Astrocyte of the hippocampus (primary cell): ENCODE data around the gene PCTP.

ENCODE experiments used
- DNase-seq: peaks from one replicate; pipeline ENCODE4 v3.0.0; 2011; ENCODE audit warnings: low read depth, low spot score

PCTP gene

DNA sequence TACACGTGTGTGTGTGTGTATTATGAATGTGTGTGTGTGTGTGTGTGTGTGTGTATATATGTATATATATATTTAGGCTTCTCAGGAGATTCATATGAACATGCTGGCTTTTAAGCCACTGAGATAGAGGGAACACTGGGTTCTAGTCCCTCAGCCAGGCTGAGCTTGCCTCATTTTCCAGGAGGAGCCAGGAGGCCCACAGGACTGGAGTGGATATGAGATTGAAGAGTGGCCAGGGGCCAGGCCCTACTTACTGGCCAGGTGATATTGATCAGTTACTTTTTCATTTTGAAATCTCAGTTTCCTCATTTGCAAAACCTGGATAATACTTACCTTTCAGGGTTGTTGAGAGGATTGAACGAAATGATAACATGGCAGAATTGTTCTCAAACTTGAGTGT is 5.8 kb downstream of the PCTP start:
- no peak for DNase-seq

DNA sequence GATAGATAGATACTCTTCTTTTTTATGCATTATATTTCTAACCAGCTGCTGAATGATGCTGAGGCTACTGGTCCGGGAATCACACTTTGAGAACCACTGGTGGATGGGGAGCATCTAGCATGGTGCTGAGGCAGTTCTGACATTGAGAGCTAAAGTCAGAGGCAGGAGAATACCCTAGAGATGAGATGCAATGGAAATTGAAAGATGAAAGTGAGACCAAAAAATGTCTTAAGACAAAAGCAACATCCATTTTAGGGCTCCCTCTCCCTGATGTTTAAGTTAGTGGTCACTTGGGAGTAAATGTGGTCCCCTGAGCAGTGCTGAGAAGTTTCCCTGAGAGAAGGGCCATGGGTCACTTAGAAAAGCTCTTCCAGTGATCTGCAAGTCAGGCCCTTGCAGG is 6.8 kb downstream of the PCTP start:
- no peak for DNase-seq

DNA sequence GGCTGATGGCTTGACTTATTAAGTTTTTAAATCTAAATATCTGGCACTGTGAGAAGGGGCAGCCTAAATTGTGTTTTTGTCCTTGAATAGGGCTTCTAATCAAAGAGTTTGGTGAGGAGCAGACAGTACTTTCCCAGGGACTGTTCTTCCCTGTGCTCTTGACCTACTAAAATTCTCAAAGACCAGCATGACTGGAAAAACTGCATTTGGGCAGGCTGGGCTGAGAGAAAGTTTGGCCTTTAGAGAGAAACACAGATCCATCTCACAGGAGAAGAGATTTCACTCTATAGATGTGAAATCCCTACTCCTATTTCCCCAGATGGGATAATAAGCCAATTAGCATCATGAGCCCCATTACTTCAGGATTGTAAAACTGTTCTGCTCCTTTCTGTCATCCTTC is 7.3 kb downstream of the PCTP start:
- no peak for DNase-seq

DNA sequence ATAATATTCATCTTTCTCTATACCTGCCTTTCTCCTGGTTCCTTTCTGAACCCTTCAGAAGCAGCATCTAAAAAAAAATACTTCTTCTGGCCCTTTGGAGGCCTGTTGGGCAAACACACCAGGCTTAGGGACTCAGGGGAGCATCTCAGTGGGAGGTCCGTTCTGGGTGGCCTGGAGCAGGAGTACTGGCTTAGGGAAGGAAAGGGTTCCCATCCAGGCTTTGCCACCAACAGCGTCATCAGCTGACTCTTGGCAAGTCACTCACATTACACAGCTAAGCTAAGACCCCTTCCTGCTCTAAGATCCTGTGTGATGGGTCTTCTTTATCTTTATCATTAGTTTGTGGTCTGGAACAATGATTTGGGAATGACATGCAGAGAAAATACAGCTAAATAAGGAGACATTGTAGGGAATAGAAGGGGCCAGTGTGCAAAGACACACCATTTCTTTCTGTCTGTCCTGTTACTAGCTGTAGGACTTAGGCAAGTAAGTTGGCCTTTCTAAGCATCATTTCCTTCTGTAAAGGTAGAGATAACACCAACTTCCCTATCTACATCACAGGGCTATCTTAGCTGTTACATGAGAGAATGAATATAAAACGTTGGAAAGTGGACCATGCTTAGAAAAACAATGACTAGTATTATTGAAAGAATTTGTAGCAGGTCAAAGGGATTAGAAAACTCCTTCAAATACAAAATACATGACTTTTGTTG is 9.9 kb downstream of the PCTP start:
- DNase-seq = no peak

DNA sequence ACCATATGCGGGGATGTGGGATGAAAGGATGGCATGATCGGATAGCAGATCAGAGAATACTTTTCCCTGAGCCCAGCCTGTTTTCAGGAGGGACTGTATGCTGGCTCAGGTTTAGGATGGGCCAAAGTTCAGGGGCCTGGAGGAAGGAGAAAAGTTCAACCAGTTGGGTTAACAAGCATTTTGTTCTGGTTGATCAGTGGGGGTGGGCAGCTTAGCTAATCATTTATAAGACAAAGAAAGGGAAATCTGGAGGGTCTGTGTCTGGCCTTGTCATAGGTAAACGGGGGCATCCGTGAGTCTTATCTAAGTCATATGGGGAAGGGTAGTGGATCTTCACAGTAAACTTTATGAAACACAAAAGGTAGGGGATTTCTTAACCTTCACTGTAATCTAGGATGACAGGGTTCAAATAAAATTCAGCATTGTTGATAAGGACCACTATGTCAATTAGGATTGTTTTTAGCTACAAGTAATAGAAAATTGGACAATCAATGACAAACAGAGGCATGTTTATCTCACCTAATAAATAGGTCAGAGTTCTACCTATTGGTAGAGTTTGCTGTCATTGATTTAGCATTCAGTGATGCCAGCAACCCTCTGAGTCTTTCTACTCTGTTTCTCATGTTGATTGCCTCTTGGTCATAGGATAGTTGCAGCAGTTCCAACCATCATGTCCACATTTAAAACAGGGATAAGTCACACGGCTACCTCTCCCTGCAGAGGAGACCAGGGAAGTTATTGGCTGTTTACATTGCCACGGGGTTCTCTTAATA is 11.4 kb downstream of the PCTP start:
- DNase-seq = no peak

DNA sequence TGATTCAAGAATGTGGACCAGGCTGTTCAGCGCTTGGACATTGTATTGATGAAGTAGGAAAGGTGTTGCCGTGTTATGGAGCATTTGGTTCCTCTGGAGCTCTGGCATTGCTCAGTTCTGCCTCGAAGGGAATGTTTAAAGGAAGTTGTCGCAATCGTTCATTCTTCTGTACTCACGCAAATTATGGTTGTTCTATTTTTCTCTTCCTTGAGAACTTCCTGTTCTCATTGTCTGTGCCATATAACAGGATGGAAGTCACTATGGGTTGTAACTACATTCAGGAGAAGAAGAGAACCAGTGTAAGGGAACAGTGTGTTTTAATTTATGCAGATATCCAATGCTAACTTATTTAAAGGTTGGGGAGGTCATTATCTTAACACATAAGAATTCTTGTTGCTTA is 13.0 kb downstream of the PCTP start:
- DNase-seq = no peak

DNA sequence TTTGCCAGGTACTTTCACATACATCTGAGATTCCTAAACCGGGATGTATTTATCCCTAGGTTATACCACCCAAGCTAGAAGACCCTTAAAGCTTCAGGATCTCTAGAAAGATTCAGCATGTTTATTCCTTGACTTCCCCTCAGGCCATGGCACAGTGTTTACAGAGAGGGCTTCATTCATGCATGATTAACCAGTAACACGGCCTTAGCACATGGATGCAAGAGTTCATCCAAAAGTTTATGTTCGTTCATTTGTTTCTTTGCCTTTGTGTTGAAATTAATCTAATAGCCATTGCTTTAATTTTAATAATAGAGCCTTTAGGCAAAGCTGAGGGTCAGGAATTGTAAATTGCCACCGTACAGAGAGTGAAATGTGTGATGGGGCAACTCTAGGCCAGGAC is 13.8 kb downstream of the PCTP start:
- DNase-seq = no peak

DNA sequence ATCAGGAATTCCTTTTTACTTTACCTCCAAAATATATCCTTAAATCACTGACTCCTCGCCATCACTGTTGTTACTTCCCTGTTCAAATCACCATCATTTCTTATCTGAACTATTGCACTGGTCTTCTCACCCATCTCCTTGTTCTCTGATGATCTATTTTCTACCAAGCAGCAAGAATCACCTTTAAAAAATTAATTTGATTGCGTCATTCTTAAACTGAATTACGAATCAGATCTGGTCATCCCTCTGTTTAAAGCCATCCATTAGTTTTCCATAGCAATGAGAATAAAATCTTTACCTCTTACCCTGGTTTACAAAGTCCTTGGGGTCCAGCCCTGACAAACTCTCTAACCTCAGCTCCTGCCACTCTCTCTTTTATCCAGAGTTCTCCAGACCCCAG is 14.6 kb downstream of the PCTP start:
- DNase-seq = no peak

DNA sequence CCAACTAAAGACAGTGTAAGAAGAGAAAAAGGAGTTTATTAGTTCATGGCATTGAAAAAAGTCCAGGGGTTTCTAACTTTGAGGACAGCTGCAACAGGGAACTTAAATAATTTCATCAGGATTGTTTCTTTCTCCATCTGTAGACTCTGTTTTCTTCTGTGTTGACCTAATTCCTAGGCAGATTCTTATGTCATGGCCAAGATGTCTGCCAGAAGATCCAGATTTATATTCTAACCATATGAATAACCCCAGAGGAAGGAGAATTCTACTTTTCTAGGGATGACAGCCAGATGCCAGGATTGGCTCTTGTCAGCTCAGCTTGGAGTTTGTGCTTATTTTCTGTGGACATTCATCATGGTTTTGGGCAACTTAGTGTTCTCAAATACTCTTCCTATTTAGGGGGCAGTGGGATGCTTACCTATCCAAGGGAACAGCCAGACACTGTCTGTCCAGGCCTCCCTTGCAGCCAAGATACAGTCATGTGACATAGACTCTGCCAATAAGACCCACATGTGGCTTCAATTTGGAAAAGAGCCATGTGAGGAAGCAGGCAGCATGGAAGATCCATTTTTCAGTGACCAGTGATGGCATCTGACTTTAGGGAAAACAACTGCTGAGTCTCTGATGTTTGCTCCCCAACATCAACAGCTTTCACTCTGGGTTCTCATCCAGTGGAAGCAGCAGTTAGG is 18.2 kb downstream of the PCTP start:
- DNase-seq = no peak

DNA sequence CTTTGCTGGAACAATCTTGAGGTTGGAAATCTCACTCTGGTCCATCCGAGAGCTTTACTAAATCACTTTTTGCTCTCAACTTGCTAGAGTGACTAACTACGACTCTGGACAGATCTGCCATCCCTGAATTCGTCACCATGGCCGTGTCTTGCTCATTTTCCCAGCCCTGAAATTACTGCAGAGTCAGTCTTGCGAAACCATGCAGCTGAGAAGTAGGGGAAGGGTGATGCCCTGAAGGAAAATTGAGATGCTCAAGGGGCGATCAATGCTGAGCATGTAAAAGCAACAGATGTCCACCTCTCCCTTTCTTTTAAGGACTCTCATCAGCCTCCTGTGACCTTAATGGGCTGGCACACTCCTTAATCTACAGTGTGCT is 18.8 kb downstream of the PCTP start:
- DNase-seq = peak; percentile 8

DNA sequence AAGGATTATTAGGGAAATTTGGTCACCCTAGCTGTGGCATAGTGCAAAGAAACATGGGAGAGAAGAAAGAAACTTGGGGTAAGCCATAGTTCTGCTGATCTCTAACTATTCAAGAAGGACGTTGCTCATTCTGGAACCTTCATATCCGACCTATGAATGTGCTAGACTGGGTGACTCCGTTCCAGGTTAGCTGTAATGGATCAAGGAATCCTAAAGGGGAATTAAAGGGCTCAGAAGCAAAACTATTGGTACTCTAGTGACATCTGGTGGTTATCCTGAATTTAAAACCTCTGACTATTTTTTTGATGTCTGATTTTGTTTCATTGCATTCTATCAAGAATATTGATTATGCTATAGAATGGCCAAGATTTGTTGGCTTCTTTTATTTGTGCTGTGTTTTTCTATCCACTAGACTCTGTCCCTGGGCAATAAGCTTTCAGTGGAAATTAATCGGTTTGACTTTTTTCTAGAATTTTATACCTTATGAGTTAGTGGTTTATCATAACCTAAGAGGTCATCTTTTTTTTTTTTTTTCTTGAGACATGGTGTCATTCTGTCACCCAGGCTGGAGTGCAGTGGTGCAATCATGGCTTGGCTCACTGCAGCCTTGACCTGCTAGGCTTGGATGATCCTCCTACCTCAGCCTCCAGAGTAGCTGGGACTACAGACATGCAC is 19.5 kb downstream of the PCTP start:
- DNase-seq = peak; percentile 59

DNA sequence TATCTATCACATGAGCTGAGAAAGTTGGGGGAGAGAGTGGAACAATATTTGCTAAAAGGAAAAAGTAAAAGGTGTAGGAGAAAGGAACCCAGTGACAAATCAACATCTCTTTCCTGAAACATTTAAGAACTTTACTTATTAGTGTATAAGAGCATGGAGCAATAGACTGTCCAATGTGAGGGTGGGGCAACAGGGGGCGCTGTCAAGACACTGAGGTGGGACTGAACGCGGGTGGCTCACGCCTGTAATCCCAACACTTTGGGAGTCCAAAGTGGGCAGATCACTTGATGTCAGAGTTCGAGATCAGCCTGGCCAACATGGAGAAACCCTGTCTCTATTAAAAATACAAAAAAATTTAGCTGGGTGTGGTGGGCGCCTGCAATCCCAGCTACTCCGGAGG is 21.2 kb downstream of the PCTP start:
- no peak for DNase-seq

DNA sequence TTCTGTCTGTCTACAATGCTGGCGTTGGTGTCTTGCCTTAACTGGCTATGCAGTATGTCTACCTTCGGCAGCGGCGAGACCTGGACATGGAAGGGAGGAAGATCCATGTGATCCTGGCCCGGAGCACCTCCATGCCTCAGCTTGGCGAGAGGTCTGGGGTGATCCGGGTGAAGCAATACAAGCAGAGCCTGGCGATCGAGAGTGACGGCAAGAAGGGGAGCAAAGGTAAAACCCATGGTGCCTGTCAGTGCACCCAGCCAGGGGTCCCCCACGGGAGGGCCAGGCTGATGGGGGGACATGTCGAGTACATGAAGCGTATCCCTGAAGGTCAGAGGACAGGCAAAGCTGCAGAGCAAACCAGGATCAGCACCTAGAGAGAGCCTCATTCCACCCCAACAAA is 22.8 kb downstream of the PCTP start:
- DNase-seq = no peak

DNA sequence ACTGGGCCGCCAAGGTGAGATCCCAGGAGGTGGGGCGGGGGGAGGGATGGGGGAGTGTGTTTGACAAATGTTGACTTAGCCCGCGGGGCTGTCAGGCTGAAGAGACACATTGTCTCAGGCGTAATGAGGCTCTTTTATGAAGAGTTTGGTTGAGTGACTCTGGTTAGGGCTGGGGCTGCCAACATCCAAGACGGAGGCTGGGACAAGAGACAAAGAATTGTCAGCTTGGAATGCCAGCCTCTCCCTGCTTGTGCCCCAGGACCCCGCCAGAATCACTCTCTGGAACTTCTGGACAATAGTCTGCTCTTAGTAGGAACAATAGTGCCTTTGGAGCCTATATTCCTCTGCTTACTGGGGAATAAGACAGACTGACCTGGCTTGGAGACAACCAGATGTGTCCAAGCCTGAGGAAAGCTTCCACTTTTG is 24.0 kb downstream of the PCTP start:
- DNase-seq = peak; percentile 9

DNA sequence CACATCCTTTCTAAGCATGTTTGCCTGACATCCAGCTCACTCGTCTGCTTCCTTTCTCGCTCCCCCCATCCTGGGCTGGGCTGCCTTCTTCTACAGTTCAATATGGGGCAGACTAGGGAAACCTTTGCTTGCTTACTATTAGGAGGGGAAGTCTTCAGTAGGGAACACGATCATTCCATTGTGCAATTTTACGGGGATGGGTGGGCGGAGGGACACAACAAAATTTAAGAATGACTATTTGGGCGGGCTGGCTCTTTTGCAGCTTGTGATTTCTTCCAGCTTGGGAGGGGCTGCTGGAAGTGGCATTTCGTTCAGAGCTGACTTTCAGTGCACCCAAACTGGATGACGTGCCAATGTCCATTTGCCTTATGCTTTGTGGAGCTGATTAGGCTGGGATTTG is 25.4 kb downstream of the PCTP start:
- no peak for DNase-seq

DNA sequence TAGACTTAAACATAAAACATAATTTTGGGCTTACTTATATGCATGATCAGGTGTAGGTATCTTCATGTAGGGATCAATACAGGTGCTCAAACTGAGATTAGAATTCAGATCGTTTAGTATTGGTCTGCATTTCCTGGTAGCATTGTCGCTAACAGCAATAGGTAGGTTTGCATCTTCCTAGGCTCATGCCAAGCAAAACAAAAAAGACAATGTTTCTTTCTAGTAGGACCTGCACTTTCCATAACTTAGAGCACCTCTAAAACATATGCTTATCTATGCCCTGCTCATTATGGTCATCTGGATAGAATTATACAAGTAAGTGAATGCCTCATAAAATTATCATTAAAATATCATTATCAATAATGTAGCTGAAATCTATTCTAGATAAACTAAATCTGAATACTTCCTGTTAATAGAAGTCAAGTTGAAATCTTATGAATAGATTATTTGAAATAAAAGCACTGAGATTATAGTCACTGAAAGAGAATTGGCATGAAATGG is 26.7 kb downstream of the PCTP start:
- no peak for DNase-seq

DNA sequence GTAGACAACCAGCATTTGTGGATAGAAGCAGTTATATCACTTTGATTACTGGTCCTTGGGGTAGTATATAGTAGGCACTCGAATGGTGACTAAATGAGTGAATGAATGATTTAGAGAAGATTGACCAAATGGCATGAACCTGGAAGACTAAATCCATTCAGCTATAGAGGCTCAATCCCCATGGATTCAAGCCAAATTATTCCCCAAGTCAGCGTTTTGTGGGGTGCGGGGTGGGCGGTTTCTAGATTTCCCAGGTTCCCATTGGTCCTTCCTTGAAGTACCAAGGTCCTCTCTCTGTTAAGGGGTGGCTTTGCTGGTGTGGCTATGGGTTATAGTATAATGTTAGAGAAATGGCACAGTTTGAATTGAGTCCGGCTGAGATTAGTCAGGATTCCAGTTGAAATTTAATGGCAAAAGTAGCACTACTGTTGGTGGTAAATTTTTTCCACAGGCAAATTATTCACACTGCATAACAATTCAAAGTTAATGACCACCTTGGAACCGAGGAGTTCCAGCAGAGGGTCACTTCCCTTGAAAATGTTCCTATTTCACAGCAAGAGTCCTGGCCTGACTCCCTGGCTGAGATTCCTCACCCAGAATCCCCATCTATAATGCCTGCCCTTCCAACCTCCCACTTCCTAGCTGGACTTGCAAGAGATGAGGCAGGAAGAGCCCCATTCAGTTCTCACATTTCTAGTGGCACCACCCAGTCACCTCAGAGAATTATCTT is 27.7 kb downstream of the PCTP start:
- peak; percentile 10 for DNase-seq

DNA sequence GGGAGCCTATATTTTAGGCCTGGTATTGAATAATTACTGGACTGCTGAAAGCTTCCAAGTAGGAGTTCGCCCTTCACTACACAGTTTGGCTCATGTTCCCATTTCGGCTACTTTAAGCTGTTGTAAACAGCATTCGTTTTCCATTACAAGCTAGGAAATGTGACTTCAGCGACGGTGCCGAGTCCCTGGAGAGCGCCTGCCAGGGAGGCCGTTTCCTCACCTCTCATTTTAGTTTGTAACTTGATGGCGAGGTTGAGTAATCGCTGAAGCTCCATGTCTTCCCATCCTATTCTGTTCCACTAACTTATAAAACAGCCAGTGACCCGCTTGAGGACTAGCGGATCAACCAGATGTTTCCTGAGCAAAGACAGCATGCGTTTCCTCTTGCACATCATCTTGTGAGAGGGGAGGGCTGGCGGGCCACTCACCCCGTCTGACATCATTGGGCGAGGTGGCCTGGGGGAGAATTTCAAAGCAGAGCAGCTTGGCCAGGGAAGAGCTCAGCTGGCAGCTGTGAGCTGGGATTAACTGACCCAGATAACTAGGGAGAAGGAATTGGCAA is 32.9 kb downstream of the PCTP start:
- DNase-seq = no peak

DNA sequence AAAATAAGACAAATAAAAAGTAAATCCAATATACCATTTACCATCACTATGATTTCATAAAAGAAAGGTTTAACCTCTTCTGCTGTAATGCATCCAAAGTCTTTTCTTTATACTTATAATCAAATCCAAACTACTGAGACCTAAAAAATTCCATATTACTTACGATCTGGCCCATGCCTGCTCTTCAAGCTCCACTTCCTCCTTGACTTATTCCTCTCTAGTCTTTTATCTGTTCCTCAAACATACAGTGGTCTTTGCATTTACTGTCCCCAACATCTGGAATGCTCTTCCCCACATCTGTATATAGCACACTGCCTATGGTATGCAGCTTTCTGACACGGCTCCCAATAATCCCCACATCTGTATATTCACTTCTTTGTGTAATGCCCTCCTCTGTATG is 33.8 kb downstream of the PCTP start:
- DNase-seq = no peak

DNA sequence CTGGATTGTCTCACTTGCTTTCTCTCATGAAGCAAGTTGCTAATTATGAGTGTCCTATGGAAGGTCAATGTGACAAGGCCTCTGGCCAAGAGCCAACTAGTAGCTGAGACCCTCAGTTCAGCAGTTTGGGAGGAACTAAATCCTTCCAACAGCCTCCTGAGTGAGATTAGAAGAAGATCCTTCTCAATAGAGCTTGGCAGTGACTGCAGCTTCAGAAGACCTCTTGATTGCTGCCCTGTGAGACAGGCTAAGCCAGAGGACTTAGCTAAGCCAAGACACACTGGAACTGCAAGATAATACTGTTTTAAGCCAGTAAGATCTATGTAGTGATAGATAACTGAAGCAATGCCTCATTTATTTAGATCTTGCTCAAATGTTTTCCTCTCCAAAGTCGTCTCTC is 34.3 kb downstream of the PCTP start:
- DNase-seq = no peak

DNA sequence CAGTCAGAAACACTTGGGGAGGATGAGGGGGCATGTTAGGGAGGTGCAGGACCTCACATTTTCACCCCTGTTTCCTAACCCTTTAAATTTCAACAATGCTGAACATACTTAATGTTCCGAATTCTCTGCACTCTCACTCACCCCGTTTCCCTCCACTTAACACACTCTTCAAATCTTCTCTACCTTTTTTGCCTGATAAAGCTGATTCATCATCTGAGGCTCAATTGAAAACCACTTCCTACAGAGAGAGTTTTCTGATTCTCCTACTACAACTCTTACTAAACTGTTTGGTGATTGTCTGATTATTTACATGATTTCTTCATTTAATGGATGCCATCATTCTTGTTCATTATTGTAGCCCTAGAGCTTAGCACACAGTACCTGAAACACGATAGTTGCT is 42.4 kb downstream of the PCTP start:
- no peak for DNase-seq
